Measurements from ENCODE around the gene NSDHL.
"Not testable (repeated sequence)": the region's sequence is repeated elsewhere in the genome, so short reads cannot be mapped to it uniquely, and the experiment has no call there.

Gene NSDHL

DNA sequence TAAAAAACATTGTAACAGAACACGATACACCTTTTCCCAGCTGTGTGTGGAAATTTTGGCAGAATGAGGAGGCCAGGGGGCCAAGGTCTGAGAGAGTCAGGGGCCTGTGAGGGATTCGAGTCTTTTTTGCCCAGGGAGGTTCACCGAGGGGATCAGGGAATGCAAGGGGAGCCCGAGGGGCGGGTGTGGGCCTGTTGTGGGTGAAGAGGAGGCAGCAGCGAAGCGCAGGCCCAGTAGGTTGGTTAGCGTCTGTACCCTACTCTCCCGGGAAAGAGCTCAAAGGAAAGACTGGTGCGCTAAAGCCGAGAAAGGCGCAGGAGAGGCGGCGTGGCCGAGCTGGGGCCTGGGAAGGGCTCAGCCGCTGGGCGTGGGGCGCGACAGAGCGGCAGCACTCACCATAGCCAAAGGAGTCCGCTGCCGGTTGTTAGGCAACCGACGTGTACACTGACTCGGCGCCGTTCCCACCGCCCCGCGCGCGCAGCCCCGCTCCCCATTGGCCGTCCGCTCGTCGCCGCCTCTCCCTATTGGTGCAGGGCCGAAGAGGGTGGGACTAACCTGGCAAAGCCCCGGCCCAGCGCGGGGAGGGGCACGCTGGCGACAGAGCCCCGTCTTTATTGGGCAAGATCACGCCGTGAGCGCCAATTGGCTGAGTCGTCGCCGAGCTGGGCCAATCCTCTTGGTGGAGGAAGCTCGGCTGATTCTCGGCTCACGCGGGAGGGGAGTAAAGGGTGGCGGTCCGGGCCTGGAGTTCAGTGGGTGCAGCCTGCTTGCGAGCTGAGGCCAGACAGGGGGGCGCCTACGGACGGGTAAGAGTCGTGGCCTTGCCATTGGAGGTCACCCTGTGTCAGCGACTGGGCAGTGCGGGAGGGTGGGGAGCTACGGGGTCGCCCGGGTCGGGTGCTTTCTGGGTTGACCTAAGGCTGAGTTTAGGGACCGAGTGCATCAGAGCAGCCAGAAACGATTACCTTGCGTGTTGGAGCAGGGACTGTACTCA is at the start of gene NSDHL, which contains the start of gene CETN2:
Gene NSDHL (plus strand): TSS at position 752 of the 994 bp plus-strand sequence. CDS start 15,262 bp downstream, outside the sequence.
Gene CETN2 (minus strand): TSS at position 446 of the 994 bp plus-strand sequence. CDS start 47 bp downstream, at position 399.
- peak; percentile 89 to 90 for DNase-seq (ENCODE audit: low read depth in 2 of 2)

DNA sequence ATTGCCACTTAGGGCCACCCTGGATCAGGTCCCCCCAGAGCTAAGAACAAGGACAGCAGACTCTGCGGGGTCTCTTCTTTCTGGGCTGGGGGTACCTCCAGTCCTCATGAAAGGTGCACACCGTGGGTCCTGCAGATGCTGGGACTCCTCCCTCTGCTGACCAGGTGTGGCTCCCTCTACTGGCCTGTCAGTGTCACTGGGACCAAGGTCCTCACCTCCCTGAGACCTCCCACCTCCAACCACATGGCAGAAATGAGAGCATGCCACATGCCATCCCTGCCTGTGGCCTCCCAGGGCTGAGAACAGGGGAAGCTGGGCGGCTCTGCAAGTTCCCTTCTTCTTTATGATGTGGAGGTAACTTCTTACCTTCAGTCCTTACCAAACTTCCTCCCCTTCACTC is 43.8 kb upstream of the NSDHL start:
- not testable (repeated sequence) for DNase-seq (ENCODE audit: low read depth in 2 of 2)

DNA sequence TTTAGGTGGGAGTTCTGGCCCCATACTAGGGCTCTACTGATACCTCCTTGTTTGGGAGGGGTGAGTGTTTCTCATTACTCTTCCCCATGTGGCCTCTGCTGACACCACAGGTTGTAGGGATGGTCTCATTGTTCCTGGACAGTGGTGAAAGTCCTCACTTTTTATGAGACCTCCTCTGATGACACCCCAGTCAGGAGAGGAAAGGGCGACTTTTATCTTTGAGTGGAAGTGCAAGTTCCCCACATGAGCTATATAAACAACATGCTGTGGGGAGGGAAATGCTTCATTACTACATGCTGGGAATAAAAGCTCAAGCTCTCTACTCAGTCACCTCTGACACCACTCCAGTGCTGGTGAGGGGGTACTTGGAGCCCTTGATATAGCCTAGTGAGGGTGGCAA is 31.9 kb upstream of the NSDHL start:
- DNase-seq (ENCODE audit: low read depth in 2 of 2), result no peak

DNA sequence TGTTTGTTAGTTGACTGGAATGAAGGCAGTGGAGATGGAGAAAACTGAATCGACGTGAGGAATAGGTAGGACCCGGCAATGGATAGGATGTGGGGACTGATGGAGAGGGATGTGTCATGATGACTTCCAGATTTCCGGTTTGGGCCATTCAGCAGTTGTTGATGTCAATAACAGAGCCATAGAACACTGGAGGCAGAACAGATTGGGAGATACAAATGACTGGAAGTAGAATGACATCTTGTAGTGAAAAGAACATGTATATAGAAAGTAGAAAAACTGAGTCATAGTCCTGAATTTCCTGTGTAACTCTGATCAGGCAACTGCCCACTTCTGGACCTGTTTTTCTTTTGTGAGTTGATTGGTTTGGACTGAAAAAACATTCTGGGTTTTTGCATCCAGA is 24.8 kb upstream of the NSDHL start:
- DNase-seq (ENCODE audit: low read depth in 2 of 2), result no peak

DNA sequence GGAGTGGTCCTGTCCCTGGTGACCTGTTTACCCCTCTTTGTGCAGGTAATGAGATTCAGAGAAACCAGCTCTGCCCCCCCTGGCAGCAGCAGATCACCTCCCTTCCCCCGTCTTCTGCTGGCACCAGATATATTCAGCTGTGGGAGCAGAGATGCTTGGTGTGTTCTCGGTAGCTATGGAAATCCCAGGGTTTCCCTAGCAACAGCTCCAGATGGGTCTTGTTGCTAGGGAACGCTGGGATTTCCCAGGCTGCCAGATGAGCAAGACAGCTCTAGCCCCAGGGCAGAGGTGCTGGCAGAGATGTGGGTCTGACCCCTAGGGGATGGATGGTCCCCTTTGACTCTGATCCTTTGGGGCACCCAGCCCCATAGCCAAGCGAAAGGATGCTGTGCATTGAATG is 20.5 kb upstream of the NSDHL start:
- DNase-seq (ENCODE audit: low read depth in 2 of 2), result no peak

DNA sequence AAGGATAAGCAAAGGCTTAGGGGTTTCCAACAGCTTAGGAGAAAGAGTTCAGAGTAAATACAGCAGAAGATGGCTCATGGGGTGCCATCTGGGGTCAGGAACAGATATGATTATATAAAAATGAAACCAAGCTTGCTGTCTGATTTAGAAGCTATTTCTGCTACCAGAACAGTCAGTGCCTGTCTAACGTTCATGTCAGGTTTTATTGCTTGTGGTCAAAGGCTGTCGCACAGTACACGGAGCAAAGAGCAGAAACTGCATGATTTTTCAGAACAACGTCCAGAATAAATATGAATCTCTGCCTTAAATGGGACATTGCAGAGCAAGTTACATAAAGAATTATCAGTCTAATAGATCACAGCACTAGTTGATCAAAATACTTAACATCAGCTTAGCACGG is 17.7 kb upstream of the NSDHL start:
- no peak for DNase-seq (ENCODE audit: low read depth in 2 of 2)

DNA sequence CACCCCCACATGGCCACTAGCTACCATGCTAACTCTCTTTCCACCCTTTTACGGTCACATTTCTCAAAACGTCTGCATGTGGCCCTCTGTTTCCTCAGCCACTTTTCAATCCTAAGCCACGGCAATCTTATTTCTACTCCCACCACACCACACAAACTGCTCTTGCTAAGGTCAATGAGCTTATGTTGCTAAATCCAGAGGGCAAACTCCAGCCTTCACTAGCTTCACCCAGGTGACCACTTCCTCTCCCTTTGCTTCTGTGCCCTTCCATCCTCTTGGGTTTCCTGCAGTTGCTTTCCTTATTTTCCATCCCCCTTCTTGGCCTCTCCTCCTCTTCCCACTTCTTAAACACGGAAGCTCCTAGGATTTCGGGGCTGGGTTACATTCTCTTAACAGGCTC is 16.8 kb upstream of the NSDHL start:
- DNase-seq (ENCODE audit: low read depth in 2 of 2), result no peak

DNA sequence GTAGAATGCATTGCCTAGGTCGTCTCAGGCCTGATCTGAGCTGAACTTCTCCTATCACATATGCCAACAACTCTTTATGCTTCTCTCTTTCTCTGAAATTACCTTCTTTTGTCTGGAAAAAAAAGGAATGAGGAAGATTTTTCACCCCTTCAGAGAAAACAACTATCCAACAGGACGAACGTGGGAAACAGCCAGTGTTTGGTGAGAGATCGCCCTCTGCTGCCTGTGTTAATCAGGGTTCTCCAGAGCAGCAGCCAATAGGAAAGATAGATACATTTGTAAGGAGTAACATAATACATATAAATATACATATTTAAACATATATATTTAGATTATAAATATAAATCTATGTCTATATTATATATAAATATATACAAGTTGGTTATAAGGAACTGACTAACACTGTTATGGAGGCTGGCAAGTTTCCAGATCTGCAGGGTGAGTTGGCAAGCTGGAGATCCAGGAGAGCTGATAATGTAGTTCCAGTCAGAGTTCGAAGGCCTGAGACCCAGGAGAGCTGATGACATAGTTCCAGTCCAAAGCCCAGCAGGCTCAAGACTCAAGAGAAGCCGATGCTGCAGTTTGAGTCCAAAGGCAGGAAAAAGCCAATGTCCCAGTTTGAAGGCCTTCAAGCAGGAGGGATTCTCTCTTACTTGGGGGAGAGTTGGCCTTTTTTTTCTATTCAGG is 13.6 kb upstream of the NSDHL start:
- DNase-seq (ENCODE audit: low read depth in 2 of 2), result no peak

DNA sequence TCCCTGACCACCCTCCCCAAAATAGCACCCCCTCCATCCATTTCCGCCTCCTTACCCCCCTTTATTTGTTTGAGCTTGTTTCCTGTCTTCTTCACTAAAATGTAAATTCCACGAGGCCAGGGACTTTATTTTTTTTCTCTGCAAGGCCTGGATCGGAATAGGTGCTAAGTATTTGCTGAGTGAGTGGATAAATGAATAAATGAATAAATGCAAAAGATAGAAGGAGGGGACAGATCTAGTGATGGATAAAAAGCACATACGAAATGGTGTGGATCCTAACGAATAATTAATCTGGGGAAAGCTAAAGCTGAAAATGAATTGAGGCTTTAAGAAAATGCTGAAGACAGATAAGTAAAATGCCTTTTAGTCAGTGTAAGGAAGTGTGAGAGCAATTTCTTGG is 12.5 kb upstream of the NSDHL start:
- no peak for DNase-seq (ENCODE audit: low read depth in 2 of 2)

DNA sequence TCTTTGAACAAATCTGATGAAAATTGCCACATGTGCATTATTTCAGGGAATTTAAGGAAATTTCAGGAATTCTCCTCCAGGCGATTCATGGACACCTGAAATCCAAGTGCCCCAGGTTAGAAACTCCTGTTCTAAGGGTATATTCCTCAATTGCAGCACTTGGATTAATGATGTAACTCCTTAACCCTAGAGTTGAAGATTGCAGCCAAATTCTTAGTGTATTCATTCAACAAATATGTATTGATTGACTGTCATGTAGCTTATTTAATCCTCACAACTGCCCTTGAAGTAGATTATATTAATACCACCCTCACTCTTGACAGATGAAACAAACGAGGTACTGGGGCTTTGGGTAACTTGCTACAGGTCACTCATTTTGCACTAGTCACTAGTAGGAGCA is 11.6 kb upstream of the NSDHL start:
- DNase-seq (ENCODE audit: low read depth in 2 of 2), result no peak

DNA sequence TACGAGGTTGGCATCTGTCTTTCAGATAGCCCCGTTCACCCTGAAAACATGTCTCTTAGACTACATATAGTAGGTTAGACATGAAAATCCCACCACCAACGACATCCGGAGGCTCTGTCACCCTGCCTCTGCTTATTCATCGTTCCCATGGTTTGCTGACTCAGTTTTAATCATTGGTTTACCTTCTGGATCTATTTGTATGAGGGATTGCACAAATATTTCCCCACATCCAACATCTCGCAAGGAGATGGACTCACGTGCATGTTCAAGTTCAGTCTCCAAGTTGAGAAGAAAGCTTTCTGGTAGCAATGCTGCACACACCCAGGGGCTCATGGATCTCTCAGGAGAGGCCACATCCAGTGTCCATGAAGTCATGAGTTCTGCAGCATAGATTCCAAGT is 11.1 kb upstream of the NSDHL start:
- no peak for DNase-seq (ENCODE audit: low read depth in 2 of 2)

DNA sequence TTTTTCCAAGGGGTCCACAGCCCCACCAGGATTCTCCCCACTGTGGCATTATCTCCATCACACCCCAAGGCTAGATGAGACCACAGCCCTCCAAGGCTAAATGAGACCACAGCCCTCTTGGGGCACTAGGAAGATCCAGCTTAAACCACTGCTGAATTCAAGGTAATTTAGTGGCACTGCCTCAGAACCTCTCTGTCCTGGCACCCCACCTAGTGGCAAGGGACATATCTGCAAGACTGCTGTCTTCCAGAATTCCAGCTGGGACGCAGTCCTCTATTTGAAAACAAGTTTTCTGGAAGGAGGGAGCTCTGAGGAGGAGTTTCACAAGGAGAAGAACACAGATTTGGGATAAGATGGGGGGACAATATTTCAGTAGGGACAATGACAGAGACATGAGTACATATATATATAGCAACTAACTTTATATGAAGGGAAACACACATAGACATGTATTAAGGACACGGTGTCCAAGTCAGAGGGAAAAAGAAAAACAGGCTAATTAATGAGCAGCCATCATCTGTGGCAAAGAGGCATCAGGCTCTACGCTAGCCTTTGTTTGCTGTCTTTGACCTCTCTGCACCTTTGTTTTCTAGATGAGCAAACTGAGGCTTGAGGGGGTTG is 9.6 kb upstream of the NSDHL start:
- DNase-seq (ENCODE audit: low read depth in 2 of 2), result no peak

DNA sequence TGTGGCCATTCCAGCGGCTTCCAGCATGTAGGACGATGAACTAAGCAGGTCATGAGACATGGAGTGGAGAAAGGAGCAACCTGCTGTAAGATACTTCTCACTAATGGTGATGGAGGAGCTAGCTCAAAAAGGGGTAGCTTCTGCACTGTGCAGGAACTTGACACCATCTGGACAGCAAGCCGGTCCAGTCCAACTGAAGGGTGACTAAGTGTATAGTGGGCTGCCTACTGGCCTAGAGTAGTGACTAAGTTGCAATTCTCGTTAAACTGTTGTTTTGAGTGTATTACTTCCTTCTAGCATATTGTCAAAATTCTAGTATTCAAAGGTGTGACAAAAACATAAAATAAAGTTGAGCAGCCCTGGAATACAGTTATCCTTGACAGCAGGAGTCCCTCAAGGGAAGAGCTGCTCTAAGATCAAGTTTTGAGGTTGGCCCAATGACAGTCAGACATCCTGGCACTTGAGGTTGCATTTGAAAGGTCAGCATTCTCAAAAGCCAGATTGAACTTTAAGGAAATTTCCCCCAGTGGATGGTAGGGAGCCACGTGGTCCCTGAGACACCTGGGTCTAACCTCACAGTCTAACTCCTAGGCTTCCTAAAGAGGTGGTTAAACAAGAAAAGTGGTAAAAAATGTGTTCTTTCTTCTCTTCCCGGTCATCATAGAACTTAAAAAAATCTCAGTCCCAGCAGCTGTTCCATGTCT is 8.3 kb upstream of the NSDHL start:
- no peak for DNase-seq (ENCODE audit: low read depth in 2 of 2)

DNA sequence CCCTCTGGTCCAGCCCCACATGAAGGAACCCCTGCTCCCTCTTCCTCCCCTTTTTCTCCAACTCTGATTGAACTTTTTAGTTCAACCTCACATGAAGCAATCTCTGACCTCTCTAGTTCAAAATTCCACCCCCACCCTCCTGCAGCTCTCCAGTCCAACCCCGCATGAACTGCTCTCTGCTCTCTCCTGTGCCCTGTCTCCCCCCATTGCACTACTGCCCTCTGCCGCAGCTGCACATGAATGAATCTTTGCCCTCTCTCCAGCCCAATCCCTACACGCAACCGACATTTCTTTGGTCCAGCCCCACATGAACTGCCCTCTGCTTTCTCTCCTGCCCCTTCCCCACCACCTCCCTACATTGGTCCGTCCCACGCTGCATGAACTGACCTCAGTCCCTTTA is 7.2 kb upstream of the NSDHL start:
- no peak for DNase-seq (ENCODE audit: low read depth in 2 of 2)

DNA sequence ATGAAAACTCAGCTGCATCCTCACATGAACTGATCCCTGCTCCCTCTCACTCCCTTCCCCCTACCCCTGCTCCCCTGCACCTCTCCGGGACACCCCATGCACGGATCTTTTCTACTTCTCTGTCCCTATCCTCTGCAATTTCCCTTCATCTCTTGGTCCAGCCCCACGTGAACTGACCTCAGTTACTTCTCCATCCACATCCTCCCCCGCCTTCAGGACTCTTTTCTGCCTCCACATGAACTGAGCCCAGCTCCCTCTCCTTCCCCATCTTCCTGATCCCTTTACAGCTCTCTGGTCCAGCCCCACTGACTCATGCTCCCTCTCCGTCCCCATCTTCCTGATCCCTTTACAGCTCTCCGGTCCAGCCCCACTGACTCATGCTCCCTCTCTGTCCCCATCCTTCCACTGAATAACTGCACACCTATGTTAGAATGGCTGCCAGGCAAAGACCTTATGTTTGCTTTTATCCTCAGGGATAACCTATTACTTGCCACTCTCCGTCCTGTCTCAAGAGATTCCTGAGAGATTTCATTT is 6.0 kb upstream of the NSDHL start:
- no peak for DNase-seq (ENCODE audit: low read depth in 2 of 2)

DNA sequence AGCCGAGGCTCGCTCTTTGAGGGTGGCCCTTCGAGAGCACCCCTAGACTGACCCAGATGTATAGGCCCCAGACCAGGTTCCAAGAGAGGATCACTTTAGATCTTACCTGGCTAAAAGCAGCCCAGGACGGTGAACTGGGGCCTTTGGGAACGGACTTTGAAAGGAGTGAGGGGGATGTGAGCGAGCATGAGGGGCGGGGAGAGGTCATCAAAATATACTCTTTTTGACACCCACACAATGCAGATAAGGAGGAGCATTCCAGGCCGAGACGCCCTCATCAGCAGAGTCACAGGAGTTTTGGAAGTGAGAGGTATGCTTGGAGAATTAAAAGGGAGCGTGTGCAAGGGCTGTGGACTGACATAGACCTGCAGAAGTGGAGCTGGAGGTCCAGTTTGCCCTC is 528 bp downstream of the NSDHL start:
- DNase-seq (ENCODE audit: low read depth in 2 of 2), result no peak

DNA sequence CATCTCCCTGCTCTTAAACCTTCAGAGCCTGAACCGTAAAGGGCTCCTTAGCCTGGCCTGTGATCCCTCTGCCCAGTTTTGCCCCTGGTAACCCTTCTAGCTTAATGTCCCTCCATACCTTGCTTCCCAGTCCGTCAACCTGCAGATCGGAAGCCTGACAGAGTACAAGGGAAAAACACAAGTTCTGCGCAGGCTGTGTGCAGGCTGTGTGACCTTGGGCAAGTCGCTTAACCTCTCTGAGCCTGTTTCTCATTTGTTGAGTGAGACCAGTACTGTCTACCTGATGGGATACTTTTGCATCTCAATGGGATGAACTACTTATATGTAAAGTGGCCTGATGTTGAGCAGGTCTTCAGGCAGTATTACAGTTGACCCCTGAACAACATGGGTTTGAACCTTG is 1.7 kb downstream of the NSDHL start:
- no peak for DNase-seq (ENCODE audit: low read depth in 2 of 2)

DNA sequence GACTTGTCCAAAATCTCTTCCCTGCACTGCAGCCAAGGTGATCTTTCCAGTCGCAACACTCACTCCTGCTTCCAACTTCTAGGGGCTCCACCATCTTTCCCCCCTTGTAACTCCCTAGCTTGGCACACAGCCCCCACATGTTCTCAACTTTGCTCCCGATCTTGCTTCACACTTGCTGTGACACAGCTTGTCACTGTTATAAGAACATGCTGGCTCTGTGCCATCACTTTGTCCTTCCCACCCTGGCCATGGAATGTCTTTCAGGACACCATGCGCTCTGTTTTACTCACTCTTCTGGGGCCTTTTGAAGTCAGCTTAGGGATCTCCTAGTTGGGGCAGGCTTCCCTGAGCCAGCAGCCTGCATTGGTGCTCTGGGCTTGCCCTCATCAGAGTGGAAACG is 2.5 kb downstream of the NSDHL start:
- no peak for DNase-seq (ENCODE audit: low read depth in 2 of 2)

DNA sequence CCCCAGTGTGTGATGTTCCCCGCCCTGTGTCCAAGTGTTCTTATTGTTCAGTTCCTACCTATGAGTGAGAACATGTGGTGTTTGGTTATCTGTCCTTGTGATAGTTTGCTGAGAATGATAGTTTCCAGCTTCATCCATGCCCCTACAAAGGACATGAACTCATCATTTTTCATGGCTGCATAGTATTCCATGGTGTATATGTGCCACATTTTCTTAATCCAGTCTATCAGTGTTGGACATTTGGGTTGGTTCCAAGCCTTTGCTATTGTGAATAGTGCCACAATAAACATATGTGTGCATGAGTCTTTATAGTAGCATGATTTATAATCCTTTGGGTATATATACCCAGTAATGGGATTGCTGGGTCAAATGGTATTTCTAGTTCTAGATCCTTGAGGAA is 4.6 kb downstream of the NSDHL start:
- DNase-seq (ENCODE audit: low read depth in 2 of 2), result not testable (repeated sequence)

DNA sequence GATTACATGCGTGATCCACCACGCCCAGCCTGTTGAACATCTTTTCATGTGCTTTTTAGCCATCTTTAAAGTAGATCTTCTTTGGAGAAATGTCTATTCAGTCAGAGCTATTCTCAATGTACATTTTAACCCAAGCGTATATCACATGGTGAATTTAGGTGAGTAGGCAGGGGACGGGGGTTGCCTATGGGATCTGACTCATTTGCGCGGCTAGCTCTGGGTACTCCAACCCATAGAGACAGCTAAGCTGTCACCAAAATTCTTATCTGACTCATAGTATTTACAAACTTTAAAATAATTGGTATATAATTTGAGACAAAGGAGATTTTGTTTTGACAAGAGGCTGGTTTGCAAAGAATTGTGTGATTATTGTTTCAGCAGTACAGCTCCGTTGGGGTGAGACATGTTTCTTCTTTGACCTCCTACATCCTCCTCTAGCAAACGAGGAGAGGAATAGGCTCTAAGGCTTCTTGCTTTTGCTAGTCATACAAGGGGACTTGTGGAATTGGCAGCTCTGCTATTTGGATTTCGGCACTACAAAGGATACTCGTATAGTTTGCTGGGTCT is 12.0 kb downstream of the NSDHL start:
- no peak for DNase-seq (ENCODE audit: low read depth in 2 of 2)

DNA sequence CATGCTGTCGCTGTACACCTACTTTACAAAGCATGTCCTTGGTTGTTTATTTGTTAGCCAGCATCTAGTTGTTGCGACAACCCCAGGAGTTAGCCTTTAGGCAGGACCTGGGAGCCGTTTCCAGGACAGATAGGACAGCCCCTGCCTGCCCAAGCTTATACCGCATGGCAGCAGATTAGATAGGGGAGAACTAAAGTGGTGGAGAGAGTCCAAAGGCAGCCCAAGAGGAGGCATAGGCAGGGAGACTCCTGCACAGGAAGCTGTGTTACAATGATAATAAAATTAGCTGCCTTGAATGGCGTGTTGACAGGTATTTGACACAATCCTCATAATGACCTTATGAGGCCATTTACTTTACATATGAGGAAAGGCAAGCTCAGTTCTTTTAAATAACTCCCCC is 13.0 kb downstream of the NSDHL start:
- no peak for DNase-seq (ENCODE audit: low read depth in 2 of 2)
